Adrenal gland (tissue), 12 donors: ENCODE results near the gene LIMA1. TPM values are rescaled to one million over a fixed set of nuclear protein-coding genes. Genes with fewer than 3 reads are reported as not detected.

Experiments
- DNase-seq, 7 donors: peaks; one replicate each; pipeline ENCODE4 v3.0.0-alpha.2; 2019 to 2020
- H3K27ac ChIP-seq, 5 donors: fragments of 200-600 bp; sonication (generic) in 4 of 5; 1 replicate in 3 of 5; 2 replicates in 2 of 5; pipeline versions ENCODE4 v1.5.1 to v1.8.0; 2016 to 2020; ENCODE audit warnings: mild to moderate bottlenecking in 1 of 5
- H3K27me3 ChIP-seq: fragments of 200-600 bp; 2 replicates; pipeline ENCODE4 v1.8.0; 2021
- H3K36me3 ChIP-seq, 2 donors: fragments of 200-600 bp; replicated peaks in 1 of 2; 1 replicate in 1 of 2; 2 replicates in 1 of 2; pipeline versions ENCODE4 v1.5.1 to v1.8.0; 2018 to 2022
- H3K4me1 ChIP-seq, 2 donors: fragments of 200-600 bp; replicated peaks in 1 of 2; 1 replicate in 1 of 2; 2 replicates in 1 of 2; pipeline versions ENCODE4 v1.5.1 to v1.8.0; 2018 to 2021
- H3K4me3 ChIP-seq, 4 donors: fragments of 200-600 bp; sonication (generic) in 3 of 4; one replicate each; pipeline ENCODE4 v1.5.1; 2016 to 2018
- H3K9me3 ChIP-seq, 3 donors: fragments of 200-600 bp; sonication (generic) in 1 of 3; replicated peaks in 1 of 3; 1 replicate in 2 of 3; 2 replicates in 1 of 3; pipeline versions ENCODE4 v1.5.1 to v1.8.0; 2016 to 2021
- CTCF ChIP-seq, 6 experiments: fragments of 450-650 bp in 4 of 6; fragments of 200-600 bp in 2 of 6; sonication (generic) in 1 of 6; IDR thresholded peaks; 1 replicate in 5 of 6; 2 replicates in 1 of 6; pipeline versions ENCODE4 v1.5.1 to v1.8.0; 2016 to 2021; ENCODE audit warnings: antibody characterized with exemption in 6 of 6, mild to moderate bottlenecking in 2 of 6, moderate library complexity in 1 of 6
- POLR2A ChIP-seq, 2 donors: fragments of 450-650 bp; IDR thresholded peaks; one replicate each; pipeline ENCODE4 v1.6.1; 2017; ENCODE audit warnings: antibody characterized with exemption in 2 of 2, mild to moderate bottlenecking in 2 of 2, moderate library complexity in 1 of 2
- WGBS, 4 donors: extraction: QIAGEN DNeasy Blood & Tissue Kit in 2 of 4; methylation state at CpG; one replicate each; pipeline versions ENCODE4 v1.1.5 to v1.1.7; 2013 to 2017; 5-methylcytosine and 5-hydroxymethylcytosine counted together
- intact Hi-C, 2 donors: fragments of 100-400 bp; cut with DNase I; formaldehyde crosslinking; loops; one replicate each; pipeline versions ENCODE4 v1.14.1 to v1.15.0; 2022 to 2023
- polyA plus RNA-seq, 3 donors: library from polyadenylated mRNA; stranded (reverse); fragments of 200-250 nt in 2 of 3; fragments of 350-450 nt in 1 of 3; fragmentation: Illumina TruSeq in 1 of 3; extraction: RNeasy Lipid Tissue Mini Kit (QIAGEN cat#74804) in 1 of 3; gene quantifications; one replicate each; pipeline ENCODE4 v1.2.3, GENCODE V29; 2013 to 2014
- total RNA-seq, 9 donors: library from RNA; depleted of rRNA in 4 of 9; stranded (reverse); fragments of >200 nt in 4 of 9; fragments of 120-200 nt in 1 of 9; fragmentation: NEBNext Ultra II Directional in 1 of 9; extraction: Animal tissue kit (Norgen Biotek cat#: 25700) in 1 of 9; gene quantifications; one replicate each; pipeline versions ENCODE4 v1.1.0 to v1.2.4, GENCODE V29; 2013 to 2023
- donor health status: healthy with polysubstance abuse.
- donor health status: Bipolar disorder and iron deficiency.
- donor health status: DM: yes; HTN: yes; CAD: no.
- donor health status: DM: no; HTN: no; CAD: no.
- donor health status: DM: no; HTN: no; CAD: no.
- donor health status: DM: yes; HTN: yes; CAD: no.

Gene LIMA1
- total and polyA plus RNA-seq, 12 donors: 44.3 to 134 (median 83.6) TPM

- WGBS, 4 donors: 95 to 98% (median 97%) methylated on average over 4 of the region's 4 CpGs
- no peak for TF ChIP-seq POLR2A (IDR thresholded peaks at IDR 0.05)
- no peak for TF ChIP-seq CTCF (IDR thresholded peaks at IDR 0.05)
Observed at GRCh38 chr12:50232206-50232605, 51.1 kb downstream of the LIMA1 start.

GRCh38 chr12:50231346-50231745 lies 52.0 kb downstream of the LIMA1 start:
- Histone ChIP-seq H3K27ac (no peak overlapping the region), H3K4me1 (peaks cover 0 to 9% of the 10 kb centered on the region in 2 donors), H3K27me3 (no peaks in the 10 kb centered on the region), H3K9me3 (no peaks in the 10 kb centered on the region), H3K4me3 (no peak overlapping the region), H3K36me3 (no peaks in the 10 kb centered on the region)
- DNase-seq: no peak
- intact Hi-C loops: loop anchor here in 1 of 2 donors (10.0 kb wide), 1 partner anchor 83 kb away; no protein-coding TSS in a partner anchor
- no peak for TF ChIP-seq CTCF (IDR thresholded peaks at IDR 0.05)
- no peak for TF ChIP-seq POLR2A (IDR thresholded peaks at IDR 0.05)

More at GRCh38 chr12:50232206-50232605, 51.1 kb downstream of the LIMA1 start:
- Histone ChIP-seq H3K4me1 (peaks cover 0 to 9% of the 10 kb centered on the region in 2 donors), H3K27ac (no peak overlapping the region), H3K9me3 (no peaks in the 10 kb centered on the region), H3K36me3 (peaks cover 0 to under 1% of the 10 kb centered on the region in 2 donors), H3K27me3 (no peaks in the 10 kb centered on the region), H3K4me3 (no peak overlapping the region)
- no peak for DNase-seq
- intact Hi-C loops: loop anchor here in 1 of 2 donors (10.0 kb wide), 1 partner anchor 83 kb away; no protein-coding TSS in a partner anchor

GRCh38 chr12:50230217-50230616 lies 53.1 kb downstream of the LIMA1 start:
- Histone ChIP-seq H3K36me3 (no peaks in the 10 kb centered on the region), H3K27me3 (no peaks in the 10 kb centered on the region), H3K4me3 (no peak overlapping the region), H3K27ac (no peak overlapping the region), H3K4me1 (peaks cover 0 to 9% of the 10 kb centered on the region in 2 donors), H3K9me3 (no peaks in the 10 kb centered on the region)
- TF ChIP-seq CTCF (IDR thresholded peaks at IDR 0.05) (no peak), POLR2A (IDR thresholded peaks at IDR 0.05) (no peak)
- intact Hi-C loops: loop anchor here in 1 of 2 donors (10.0 kb wide), 1 partner anchor 85 kb away; no protein-coding TSS in a partner anchor
- 96 to 98% (median 98%) methylated on average over 6 of the region's 6 CpGs for WGBS, 4 donors
- no peak for DNase-seq

GRCh38 chr12:50224026-50224692 lies 59.2 kb downstream of the LIMA1 start:
- TF ChIP-seq POLR2A (IDR thresholded peaks at IDR 0.05): no peak
- no peak for TF ChIP-seq CTCF (IDR thresholded peaks at IDR 0.05)
- intact Hi-C loops: no loop called here

More at GRCh38 chr12:50224026-50224692, 59.2 kb downstream of the LIMA1 start:
- H3K4me3 ChIP-seq: no peak overlapping the region
- no peaks in the 10 kb centered on the region for H3K36me3 ChIP-seq
- H3K4me1 ChIP-seq: peaks cover 16 to 52% of the 10 kb centered on the region in 2 donors
- H3K27ac ChIP-seq: peak overlapping the region in 1 of 5 donors; percentile 4
- no peaks in the 10 kb centered on the region for H3K9me3 ChIP-seq
- no peaks in the 10 kb centered on the region for H3K27me3 ChIP-seq
- 53 to 67% (median 60%) methylated on average over 2 of the region's 2 CpGs for WGBS, 4 donors
- peak in 4 of 7 donors; percentile 33 to 48 (median 38) for DNase-seq
